ENCODE data around the gene SELENOH. TPM values are rescaled to one million over a fixed set of nuclear protein-coding genes. Genes with fewer than 3 reads are reported as not detected.

SELENOH gene
- total and polyA plus RNA-seq, 9 of the 15 experiments (the other 6 are each of a cell fraction or from before 2014, with no cell fraction given), result 16.6 to 299 (median 118) TPM

GRCh38 chr11:57713835-57714234, 27.5 kb upstream of the SELENOH start (continued):
- peak; percentile 9; the same call in 1 of the 2 replicates for TF ChIP-seq RBFOX2 (IDR thresholded peaks at IDR 0.05; ENCODE audit: low read depth, low read length)
- TF ChIP-seq ZNF507 (tag; conservative IDR thresholded peaks at IDR 0.05), result no peak
- no peak for TF ChIP-seq FOXA3 (CRISPR knock-in tag; conservative IDR thresholded peaks at IDR 0.05 in 1 of 2, IDR thresholded peaks at IDR 0.05 in 1 of 2)
- no peak for TF ChIP-seq ZNF224 (CRISPR knock-in tag; IDR thresholded peaks at IDR 0.05)
- 0 out of 2 replicates have a peak, but pooled peaks have one; percentile 38 for TF ChIP-seq CBFA2T3 (IDR thresholded peaks at IDR 0.05)
- no peak for TF ChIP-seq CBX8 (IDR thresholded peaks at IDR 0.05; ENCODE audit: borderline replicate concordance, extremely low read depth, low read depth, low read length, poor library complexity, severe bottlenecking)
- no peak for TF ChIP-seq ZNF512 (tag; IDR thresholded peaks at IDR 0.05)
- no peak for TF ChIP-seq PHB (CRISPR knock-in tag; IDR thresholded peaks at IDR 0.05)
- TF ChIP-seq ZNF277 (CRISPR knock-in tag; IDR thresholded peaks at IDR 0.05; ENCODE audit: borderline replicate concordance), result no peak
- no peak for TF ChIP-seq PTBP1 (IDR thresholded peaks at IDR 0.05; ENCODE audit: low read depth, low read length)
- no peak for TF ChIP-seq CEBPZ (IDR thresholded peaks at IDR 0.05; ENCODE audit: borderline replicate concordance, low read depth, low read length)
- no peak for TF ChIP-seq HDAC3 (IDR thresholded peaks at IDR 0.05; ENCODE audit: borderline replicate concordance, partially characterized antibody)
- no peak for TF ChIP-seq SAFB (IDR thresholded peaks at IDR 0.05; ENCODE audit: borderline replicate concordance, low read depth, low read length)
- no peak for TF ChIP-seq BCL6 (CRISPR knock-in tag; IDR thresholded peaks at IDR 0.05)
- TF ChIP-seq MYNN (IDR thresholded peaks at IDR 0.05), result peak; percentile 97
- no peak for TF ChIP-seq MYNN (CRISPR knock-in tag; IDR thresholded peaks at IDR 0.05)
- no peak for TF ChIP-seq ZNF239 (CRISPR knock-in tag; IDR thresholded peaks at IDR 0.05)
- TF ChIP-seq NFIX (CRISPR knock-in tag; IDR thresholded peaks at IDR 0.05; ENCODE audit: low read depth), result no peak
- TF ChIP-seq RFX1 (IDR thresholded peaks at IDR 0.05), result peak; percentile 12; the same call in 1 of the 2 replicates
- TF ChIP-seq KLF16 (IDR thresholded peaks at IDR 0.05), result no peak

Data from K562 (cell line).